ENCODE measurements around the gene SRR. TPM values are rescaled to one million over a fixed set of nuclear protein-coding genes. Genes with fewer than 3 reads are reported as not detected.

Gene SRR
- total and polyA plus RNA-seq, 9 donors: 4.2 to 18.7 (median 10.5) TPM

DNA sequence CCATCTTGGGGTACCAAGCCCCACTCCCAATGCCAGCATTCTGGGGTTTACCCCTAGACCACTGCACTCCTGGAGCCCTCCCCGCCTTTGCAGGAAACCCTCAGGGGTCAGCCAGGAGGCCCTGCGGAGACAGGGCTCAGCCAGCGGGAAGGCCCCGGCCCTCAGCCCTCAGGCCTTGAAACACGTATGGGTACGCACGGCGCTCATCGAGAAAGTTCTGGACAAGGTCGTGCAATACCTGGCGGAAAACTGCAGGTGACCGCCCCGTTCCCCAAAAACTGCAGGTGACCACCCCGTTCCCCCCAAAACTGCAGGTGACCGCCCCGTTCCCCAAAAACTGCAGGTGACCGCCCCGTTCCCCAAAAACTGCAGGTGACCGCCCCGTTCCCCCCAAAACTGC is 58.3 kb downstream of the SRR start:
- no peak for TF ChIP-seq POLR2A (IDR thresholded peaks at IDR 0.05)
- TF ChIP-seq, protein P1, sequence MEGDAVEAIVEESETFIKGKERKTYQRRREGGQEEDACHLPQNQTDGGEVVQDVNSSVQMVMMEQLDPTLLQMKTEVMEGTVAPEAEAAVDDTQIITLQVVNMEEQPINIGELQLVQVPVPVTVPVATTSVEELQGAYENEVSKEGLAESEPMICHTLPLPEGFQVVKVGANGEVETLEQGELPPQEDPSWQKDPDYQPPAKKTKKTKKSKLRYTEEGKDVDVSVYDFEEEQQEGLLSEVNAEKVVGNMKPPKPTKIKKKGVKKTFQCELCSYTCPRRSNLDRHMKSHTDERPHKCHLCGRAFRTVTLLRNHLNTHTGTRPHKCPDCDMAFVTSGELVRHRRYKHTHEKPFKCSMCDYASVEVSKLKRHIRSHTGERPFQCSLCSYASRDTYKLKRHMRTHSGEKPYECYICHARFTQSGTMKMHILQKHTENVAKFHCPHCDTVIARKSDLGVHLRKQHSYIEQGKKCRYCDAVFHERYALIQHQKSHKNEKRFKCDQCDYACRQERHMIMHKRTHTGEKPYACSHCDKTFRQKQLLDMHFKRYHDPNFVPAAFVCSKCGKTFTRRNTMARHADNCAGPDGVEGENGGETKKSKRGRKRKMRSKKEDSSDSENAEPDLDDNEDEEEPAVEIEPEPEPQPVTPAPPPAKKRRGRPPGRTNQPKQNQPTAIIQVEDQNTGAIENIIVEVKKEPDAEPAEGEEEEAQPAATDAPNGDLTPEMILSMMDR (IDR thresholded peaks at IDR 0.05): no peak
- no peak for TF ChIP-seq EP300 (IDR thresholded peaks at IDR 0.05)
- DNase-seq: no peak
- intact Hi-C loops (cut with DNase I): loop anchor here in 1 of 4 donors (10.0 kb wide), 1 partner anchor 53 kb away; no protein-coding TSS in a partner anchor
- WGBS, 3 donors: 96 to 98% (median 97%) methylated on average over 20 of the region's 20 CpGs
- Histone ChIP-seq H3K27me3 (no peaks in the 10 kb centered on the region), H3K36me3 (no peaks in the 10 kb centered on the region), H3K9me3 (no peaks in the 10 kb centered on the region), H3K4me1 (ENCODE audit: insufficient read depth) (no peaks in the 10 kb centered on the region), H3K27ac (no peak overlapping the region), H3K4me3 (no peak overlapping the region)

DNA sequence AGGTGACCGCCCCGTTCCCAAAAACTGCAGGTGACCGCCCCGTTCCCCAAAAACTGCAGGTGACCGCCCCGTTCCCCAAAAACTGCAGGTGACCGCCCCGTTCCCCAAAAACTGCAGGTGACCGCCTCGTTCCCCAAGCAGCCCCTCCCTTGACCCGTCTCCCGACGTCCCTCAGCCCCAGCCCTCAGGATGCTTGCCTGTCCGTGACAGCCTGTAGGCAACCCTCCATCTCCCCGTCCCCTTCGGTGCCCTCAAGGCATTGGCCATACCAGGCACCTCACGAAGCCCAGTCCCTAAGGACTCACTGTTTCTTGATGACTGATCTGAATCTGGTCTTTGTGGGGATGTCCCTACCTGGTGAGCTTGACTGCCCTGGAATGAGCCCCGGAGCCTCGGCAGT is 58.7 kb downstream of the SRR start:
- TF ChIP-seq EP300 (IDR thresholded peaks at IDR 0.05) (no peak), POLR2A (IDR thresholded peaks at IDR 0.05) (no peak)
- TF ChIP-seq, protein P1 (IDR thresholded peaks at IDR 0.05): no peak
- Histone ChIP-seq H3K4me3 (no peak overlapping the region), H3K27me3 (no peaks in the 10 kb centered on the region), H3K9me3 (no peaks in the 10 kb centered on the region), H3K36me3 (no peaks in the 10 kb centered on the region), H3K4me1 (ENCODE audit: insufficient read depth) (no peaks in the 10 kb centered on the region), H3K27ac (no peak overlapping the region)
- intact Hi-C loops (cut with DNase I): loop anchor here in 1 of 4 donors (10.0 kb wide), 1 partner anchor 52 kb away; no protein-coding TSS in a partner anchor
- WGBS, 3 donors: 94 to 98% (median 96%) methylated on average over 19 of the region's 19 CpGs
- peak in 1 of 5 donors; percentile 22 for DNase-seq

DNA sequence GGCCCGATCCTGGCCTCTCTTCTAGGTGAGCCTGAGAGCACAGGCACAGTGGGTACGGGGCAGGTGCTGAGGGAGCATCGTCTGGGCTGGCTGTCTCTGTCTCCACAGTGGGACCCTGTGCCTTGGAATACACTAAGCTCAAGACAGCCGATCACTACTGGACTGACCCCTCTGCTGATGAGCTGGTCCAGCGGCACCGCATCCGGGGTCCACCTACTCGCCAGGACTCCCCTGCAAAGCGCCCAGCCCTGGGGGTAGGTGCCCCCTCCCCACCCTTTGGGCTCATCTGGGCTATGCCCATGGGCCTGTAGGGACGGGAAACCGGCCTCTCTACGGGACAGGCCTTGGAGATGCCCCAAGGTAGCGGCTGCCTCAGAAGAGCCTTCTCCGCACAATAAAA is 59.1 kb downstream of the SRR start:
- Histone ChIP-seq H3K27me3 (no peaks in the 10 kb centered on the region), H3K27ac (no peak overlapping the region), H3K9me3 (no peaks in the 10 kb centered on the region), H3K36me3 (no peaks in the 10 kb centered on the region), H3K4me3 (no peak overlapping the region), H3K4me1 (ENCODE audit: insufficient read depth) (no peaks in the 10 kb centered on the region)
- TF ChIP-seq POLR2A (IDR thresholded peaks at IDR 0.05) (no peak), EP300 (IDR thresholded peaks at IDR 0.05) (no peak)
- TF ChIP-seq, protein P1 (IDR thresholded peaks at IDR 0.05): no peak
- WGBS, 3 donors: 94 to 96% (median 94%) methylated on average over 13 to 14 of the region's 14 CpGs
- DNase-seq: peak in 1 of 5 donors; percentile 20
- intact Hi-C loops (cut with DNase I): loop anchor here in 1 of 4 donors (10.0 kb wide), 1 partner anchor 52 kb away; no protein-coding TSS in a partner anchor

DNA sequence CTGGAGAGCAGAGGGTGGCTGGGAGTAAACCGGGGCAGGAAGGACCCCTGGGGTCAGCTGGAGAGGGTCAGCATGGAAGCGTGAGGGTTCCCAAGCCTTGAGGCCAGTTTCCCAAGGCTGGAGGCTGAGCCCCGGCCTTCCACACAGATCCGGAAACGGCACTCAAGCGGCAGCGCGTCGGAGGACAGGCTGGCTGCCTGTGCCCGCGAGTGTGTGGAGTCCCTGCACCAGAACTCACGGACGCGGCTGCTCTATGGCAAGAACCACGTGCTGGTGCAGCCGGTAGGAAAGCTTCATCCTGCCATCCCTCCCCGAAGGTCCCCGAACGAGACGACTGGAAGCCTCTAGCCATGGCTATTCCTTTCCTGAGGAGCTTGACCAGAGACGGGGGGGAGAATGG is 59.6 kb downstream of the SRR start:
- WGBS, 3 donors: 91 to 98% (median 92%) methylated on average over 21 of the region's 21 CpGs
- Histone ChIP-seq H3K4me3 (no peak overlapping the region), H3K27me3 (no peaks in the 10 kb centered on the region), H3K9me3 (no peaks in the 10 kb centered on the region), H3K36me3 (no peaks in the 10 kb centered on the region), H3K27ac (no peak overlapping the region), H3K4me1 (ENCODE audit: insufficient read depth) (no peaks in the 10 kb centered on the region)
- TF ChIP-seq, protein P1 (IDR thresholded peaks at IDR 0.05): no peak
- TF ChIP-seq EP300 (IDR thresholded peaks at IDR 0.05) (no peak), POLR2A (IDR thresholded peaks at IDR 0.05) (no peak)
- peak in 1 of 5 donors; percentile 21 for DNase-seq
- intact Hi-C loops (cut with DNase I): loop anchor here in 1 of 4 donors (10.0 kb wide), 1 partner anchor 51 kb away; no protein-coding TSS in a partner anchor

Measured in ovary (tissue), 9 donors.